Panc1 (cell line): ENCODE data around the gene RANBP1.

Experiments
- CTCF ChIP-seq: fragments of 450-650 bp; IDR thresholded peaks from 2 replicates; pipeline ENCODE4 v1.5.1; 2017; ENCODE audit warnings: mild to moderate bottlenecking
- POLR2AphosphoS5 ChIP-seq: IDR thresholded peaks from 2 replicates; pipeline ENCODE4 v1.6.1; 2012; ENCODE audit warnings: mild to moderate bottlenecking, low read depth, low read length, moderate library complexity

GRCh38 chr22:20135265-20135664 lies 19.4 kb downstream of the RANBP1 start:
- TF ChIP-seq POLR2AphosphoS5 (no peak), CTCF (no peak)
